ENCODE measurements around the gene PACC1.

PACC1 gene

DNA sequence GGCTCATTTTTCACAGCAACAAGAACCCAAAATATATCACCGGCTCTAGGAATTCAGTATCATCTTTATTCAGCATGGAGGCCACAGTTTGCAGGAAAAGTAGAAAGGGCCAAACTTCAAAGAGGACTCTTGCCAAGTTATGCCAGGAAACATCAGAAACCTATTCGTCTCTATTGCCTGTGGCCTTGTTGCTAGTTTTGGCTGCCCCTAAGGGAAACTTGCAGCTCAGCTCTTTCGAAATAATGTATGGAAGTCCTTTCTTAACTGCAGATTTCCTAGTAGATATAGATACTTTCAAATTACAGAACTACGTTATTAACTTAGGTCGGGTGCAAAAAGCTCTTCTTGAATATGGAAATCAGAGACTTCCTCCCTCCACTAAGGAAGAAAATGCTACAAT lies 13.8 kb upstream of the PACC1 start (continued):
- no peak for TF ChIP-seq SP7 (tag by site-specific recombination; IDR thresholded peaks at IDR 0.05)
- no peak for TF ChIP-seq ZNF266 (tag by site-specific recombination; IDR thresholded peaks at IDR 0.05; ENCODE audit: low read depth)
- no peak for TF ChIP-seq ZBTB17 (tag by site-specific recombination; IDR thresholded peaks at IDR 0.05)
- TF ChIP-seq ZNF514 (tag by site-specific recombination; IDR thresholded peaks at IDR 0.05): no peak
- TF ChIP-seq ZNF335 (tag by site-specific recombination; conservative IDR thresholded peaks at IDR 0.05): no peak
- no peak for TF ChIP-seq ZNF610 (tag by site-specific recombination; IDR thresholded peaks at IDR 0.05; ENCODE audit: borderline replicate concordance)
- no peak for TF ChIP-seq ZNF140 (tag by site-specific recombination; IDR thresholded peaks at IDR 0.05)
- TF ChIP-seq ZNF174 (tag by site-specific recombination; IDR thresholded peaks at IDR 0.05): no peak
- TF ChIP-seq ZNF121 (tag by site-specific recombination; IDR thresholded peaks at IDR 0.05): no peak

GRCh38 chr1:212423879-212424278 lies 9.2 kb upstream of the PACC1 start:
- POLR2A ChIA-PET: no interaction called here
- H3K36me3 ChIP-seq (ENCODE audit: control insufficient read depth in 2 of 2, insufficient read depth in 1 of 2, low read length in 2 of 2): no peaks in the 10 kb centered on the region
- no peak for TF ChIP-seq ZNF768 (tag by site-specific recombination; IDR thresholded peaks at IDR 0.05)
- TF ChIP-seq, protein P1, sequence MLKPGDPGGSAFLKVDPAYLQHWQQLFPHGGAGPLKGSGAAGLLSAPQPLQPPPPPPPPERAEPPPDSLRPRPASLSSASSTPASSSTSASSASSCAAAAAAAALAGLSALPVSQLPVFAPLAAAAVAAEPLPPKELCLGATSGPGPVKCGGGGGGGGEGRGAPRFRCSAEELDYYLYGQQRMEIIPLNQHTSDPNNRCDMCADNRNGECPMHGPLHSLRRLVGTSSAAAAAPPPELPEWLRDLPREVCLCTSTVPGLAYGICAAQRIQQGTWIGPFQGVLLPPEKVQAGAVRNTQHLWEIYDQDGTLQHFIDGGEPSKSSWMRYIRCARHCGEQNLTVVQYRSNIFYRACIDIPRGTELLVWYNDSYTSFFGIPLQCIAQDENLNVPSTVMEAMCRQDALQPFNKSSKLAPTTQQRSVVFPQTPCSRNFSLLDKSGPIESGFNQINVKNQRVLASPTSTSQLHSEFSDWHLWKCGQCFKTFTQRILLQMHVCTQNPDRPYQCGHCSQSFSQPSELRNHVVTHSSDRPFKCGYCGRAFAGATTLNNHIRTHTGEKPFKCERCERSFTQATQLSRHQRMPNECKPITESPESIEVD (tag by site-specific recombination; IDR thresholded peaks at IDR 0.05): no peak
- TF ChIP-seq ZNF350 (tag by site-specific recombination; IDR thresholded peaks at IDR 0.05): no peak
- TF ChIP-seq ZNF518A (tag by site-specific recombination; conservative IDR thresholded peaks at IDR 0.05; ENCODE audit: low read depth): no peak
- no peak for TF ChIP-seq EGR2 (tag by site-specific recombination; IDR thresholded peaks at IDR 0.05; ENCODE audit: low read depth)
- no peak for TF ChIP-seq ZNF658 (tag by site-specific recombination; IDR thresholded peaks at IDR 0.05)
- TF ChIP-seq ZNF174 (tag by site-specific recombination; IDR thresholded peaks at IDR 0.05): no peak
- no peak for TF ChIP-seq ZSCAN4 (tag by site-specific recombination; IDR thresholded peaks at IDR 0.05)
- no peak for TF ChIP-seq ZNF394 (tag by site-specific recombination; IDR thresholded peaks at IDR 0.05; ENCODE audit: borderline replicate concordance)
- no peak for TF ChIP-seq ZNF184 (tag by site-specific recombination; IDR thresholded peaks at IDR 0.05)
- TF ChIP-seq ZNF514 (tag by site-specific recombination; IDR thresholded peaks at IDR 0.05): no peak
- TF ChIP-seq ZNF311 (tag by site-specific recombination; IDR thresholded peaks at IDR 0.05; ENCODE audit: borderline replicate concordance): no peak
- TF ChIP-seq, protein P2, sequence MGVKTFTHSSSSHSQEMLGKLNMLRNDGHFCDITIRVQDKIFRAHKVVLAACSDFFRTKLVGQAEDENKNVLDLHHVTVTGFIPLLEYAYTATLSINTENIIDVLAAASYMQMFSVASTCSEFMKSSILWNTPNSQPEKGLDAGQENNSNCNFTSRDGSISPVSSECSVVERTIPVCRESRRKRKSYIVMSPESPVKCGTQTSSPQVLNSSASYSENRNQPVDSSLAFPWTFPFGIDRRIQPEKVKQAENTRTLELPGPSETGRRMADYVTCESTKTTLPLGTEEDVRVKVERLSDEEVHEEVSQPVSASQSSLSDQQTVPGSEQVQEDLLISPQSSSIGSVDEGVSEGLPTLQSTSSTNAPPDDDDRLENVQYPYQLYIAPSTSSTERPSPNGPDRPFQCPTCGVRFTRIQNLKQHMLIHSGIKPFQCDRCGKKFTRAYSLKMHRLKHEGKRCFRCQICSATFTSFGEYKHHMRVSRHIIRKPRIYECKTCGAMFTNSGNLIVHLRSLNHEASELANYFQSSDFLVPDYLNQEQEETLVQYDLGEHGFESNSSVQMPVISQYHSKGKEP (tag by site-specific recombination; IDR thresholded peaks at IDR 0.05): no peak
- no peaks in the 10 kb centered on the region for H3K9me3 ChIP-seq (ENCODE audit: control insufficient read depth, insufficient read depth, low read depth, low read length)
- H3K4me3 ChIP-seq (ENCODE audit: low read depth, low read length): no peak overlapping the region
- CTCF ChIA-PET: interaction anchor here (0.6 to 0.7 kb wide), 4 partner anchors 9 to 140 kb away, joined by 3 to 4 read pairs (median 3); partner anchors contain the start of gene PACC1
- no peaks in the 10 kb centered on the region for H3K4me1 ChIP-seq (ENCODE audit: control insufficient read depth, insufficient read depth, low read length)
- H3K27ac ChIP-seq (ENCODE audit: extremely low read depth, low read depth, low read length): no peak overlapping the region

All from HEK293 (cell line).